ENCODE data around the gene MMP23B.
A peak's percentile ranks its signal among the peaks of the same experiment; 100 is the strongest.

The MMP23B gene

GRCh38 chr1:1602968-1603506, 28.9 kb upstream of the MMP23B start:
- no peak for DNase-seq

GRCh38 chr1:1603671-1604373, 28.2 kb upstream of the MMP23B start:
- DNase-seq, result no peak

- DNase-seq, result no peak
Observed at GRCh38 chr1:1604374-1605033, 27.5 kb upstream of the MMP23B start.

GRCh38 chr1:1605034-1605591, 26.9 kb upstream of the MMP23B start:
- no peak for DNase-seq

GRCh38 chr1:1605724-1606123, 26.2 kb upstream of the MMP23B start:
- DNase-seq, result no peak

GRCh38 chr1:1606232-1606631, 25.7 kb upstream of the MMP23B start:
- DNase-seq, result no peak

GRCh38 chr1:1609822-1610485, 22.0 kb upstream of the MMP23B start:
- DNase-seq, result no peak

- no peak for DNase-seq
Observed at GRCh38 chr1:1610796-1611195, 21.2 kb upstream of the MMP23B start.

- DNase-seq, result no peak
Observed at GRCh38 chr1:1612104-1612400, 19.9 kb upstream of the MMP23B start.

- DNase-seq, result no peak
Observed at GRCh38 chr1:1613509-1614082, 18.4 kb upstream of the MMP23B start.

GRCh38 chr1:1614204-1614953, 17.6 kb upstream of the MMP23B start:
- DNase-seq, result peak; percentile 99

GRCh38 chr1:1614954-1615255, 17.1 kb upstream of the MMP23B start:
- DNase-seq, result no peak

- DNase-seq, result peak; percentile 99
Observed at GRCh38 chr1:1615256-1616044, 16.5 kb upstream of the MMP23B start, which contains the start of gene MIB2. MIB2 (plus strand) TSS chr1:1615500; CDS start chr1:1623453, 7,953 bp downstream.

GRCh38 chr1:1616045-1616790, 15.8 kb upstream of the MMP23B start:
- peak; percentile 21 for DNase-seq

- no peak for DNase-seq
Observed at GRCh38 chr1:1616838-1617237, 15.1 kb upstream of the MMP23B start.

- DNase-seq, result no peak
Observed at GRCh38 chr1:1617516-1617915, 14.5 kb upstream of the MMP23B start.

GRCh38 chr1:1617925-1618324, 14.0 kb upstream of the MMP23B start:
- DNase-seq, result no peak

- no peak for DNase-seq
Observed at GRCh38 chr1:1618396-1619068, 13.4 kb upstream of the MMP23B start.

GRCh38 chr1:1619917-1620361, 12.0 kb upstream of the MMP23B start:
- DNase-seq, result peak; percentile 27

- no peak for DNase-seq
Observed at GRCh38 chr1:1620433-1621139, 11.4 kb upstream of the MMP23B start.

Data from inflammatory macrophage treated with lipopolysaccharide for 4 hours (primary cell).